ENCODE measurements around the gene POLG. TPM values are rescaled to one million over a fixed set of nuclear protein-coding genes. Genes with fewer than 3 reads are reported as not detected.

POLG gene
- total RNA-seq, 1 donor: 61.2 TPM

- TF ChIP-seq CTCF (IDR thresholded peaks at IDR 0.05; ENCODE audit: extremely low read depth, low read depth, low read length): no peak
These were observed 14.6 kb upstream of the POLG start for GRCh38 chr15:89349206-89349558.

DNA sequence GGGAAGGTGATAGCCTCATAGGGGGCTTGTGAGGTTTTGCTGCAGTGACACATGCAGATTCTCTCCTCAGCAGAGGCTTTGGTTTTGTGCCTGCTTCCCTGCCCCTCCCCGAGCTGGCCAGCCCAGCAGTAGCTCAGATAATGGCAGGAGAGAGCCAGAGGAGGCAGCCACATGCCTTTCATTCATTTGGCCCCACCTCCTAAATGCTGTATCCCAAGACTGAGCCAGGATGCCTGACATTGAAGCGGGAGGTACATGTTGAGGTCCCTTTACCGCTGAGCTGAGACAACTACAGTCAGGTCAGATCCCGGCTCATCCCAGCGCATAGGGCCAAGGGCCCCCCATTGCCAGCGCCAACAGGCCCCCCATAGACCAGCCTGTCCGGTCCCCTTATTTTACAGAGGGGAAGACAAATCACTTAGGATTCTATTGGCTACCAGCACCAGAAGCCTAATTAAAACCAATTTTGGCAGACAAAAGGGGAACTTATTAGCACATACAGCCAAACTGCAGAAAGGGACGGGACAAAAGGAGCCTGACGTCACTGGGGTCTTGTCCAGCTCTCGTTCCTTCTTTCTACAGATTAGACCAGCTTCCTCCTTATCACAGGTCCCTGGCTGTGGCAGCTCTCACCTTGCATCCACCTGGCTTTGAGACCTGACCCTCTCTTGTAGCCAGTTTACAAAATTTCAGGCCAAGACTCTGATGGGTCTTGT lies 12.1 kb upstream of the POLG start:
- DNase-seq (ENCODE audit: insufficient read length, low spot score, missing footprints): peak; percentile 68
- Histone ChIP-seq H4K20me1 (ENCODE audit: insufficient read depth, low read length) (peaks cover 4% of the 10 kb centered on the region), H3K4me1 (ENCODE audit: insufficient read depth, low read length) (no peaks in the 10 kb centered on the region), H3K27ac (ENCODE audit: low read depth, low read length) (no peak overlapping the region), H3K9me3 (ENCODE audit: low read depth, low read length) (no peaks in the 10 kb centered on the region), H3K79me2 (ENCODE audit: insufficient read depth, low read length) (no peaks in the 10 kb centered on the region), H3K36me3 (ENCODE audit: insufficient read depth, low read length) (no peaks in the 10 kb centered on the region), H3K4me3 (ENCODE audit: insufficient read depth, low read length) (no peak overlapping the region), H3K27me3 (ENCODE audit: insufficient read depth, low read length) (peaks cover 44% of the 10 kb centered on the region), H3K4me2 (ENCODE audit: insufficient read depth, low read length) (no peak overlapping the region), H2AFZ (ENCODE audit: low read length) (no peak overlapping the region)
- TF ChIP-seq CTCF (IDR thresholded peaks at IDR 0.05; ENCODE audit: extremely low read depth, low read depth, low read length): no peak

More at GRCh38 chr15:89349206-89349558, 14.6 kb upstream of the POLG start:
- Histone ChIP-seq H3K4me2 (ENCODE audit: insufficient read depth, low read length) (no peak overlapping the region), H3K4me3 (ENCODE audit: insufficient read depth, low read length) (no peak overlapping the region), H3K36me3 (ENCODE audit: insufficient read depth, low read length) (no peaks in the 10 kb centered on the region), H3K4me1 (ENCODE audit: insufficient read depth, low read length) (no peaks in the 10 kb centered on the region), H3K27me3 (ENCODE audit: insufficient read depth, low read length) (peaks cover 56% of the 10 kb centered on the region), H4K20me1 (ENCODE audit: insufficient read depth, low read length) (peaks cover 4% of the 10 kb centered on the region), H3K9me3 (ENCODE audit: low read depth, low read length) (no peaks in the 10 kb centered on the region), H3K27ac (ENCODE audit: low read depth, low read length) (no peak overlapping the region), H3K79me2 (ENCODE audit: insufficient read depth, low read length) (no peaks in the 10 kb centered on the region), H2AFZ (ENCODE audit: low read length) (no peak overlapping the region)
- DNase-seq (ENCODE audit: insufficient read length, low spot score, missing footprints): peak; percentile 39

DNA sequence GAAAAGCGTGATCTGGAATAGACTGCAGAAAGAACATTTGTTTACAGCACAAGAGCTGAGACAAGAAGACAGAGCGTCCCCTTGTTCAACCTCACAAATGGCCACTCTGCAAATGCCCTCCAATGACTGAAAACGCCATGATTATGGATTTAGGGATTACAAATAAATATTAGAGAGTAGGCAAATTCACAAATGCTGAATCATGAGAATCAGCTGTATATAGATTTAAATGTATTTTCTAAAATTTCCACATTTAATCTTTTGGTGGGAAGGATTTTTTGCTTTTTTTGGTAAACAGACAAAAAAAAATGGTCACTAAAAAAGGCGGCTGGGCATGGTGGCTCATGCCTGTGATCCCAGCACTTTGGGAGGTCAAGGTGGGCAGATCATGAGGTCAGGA lies 10.6 kb upstream of the POLG start:
- H3K27me3 ChIP-seq (ENCODE audit: insufficient read depth, low read length): peaks cover 53% of the 10 kb centered on the region

More for the DNA sequence above, 10.6 kb upstream of the POLG start:
- Histone ChIP-seq H3K9me3 (ENCODE audit: low read depth, low read length) (no peaks in the 10 kb centered on the region), H3K4me2 (ENCODE audit: insufficient read depth, low read length) (no peak overlapping the region), H3K4me3 (ENCODE audit: insufficient read depth, low read length) (no peak overlapping the region), H3K27ac (ENCODE audit: low read depth, low read length) (no peak overlapping the region), H4K20me1 (ENCODE audit: insufficient read depth, low read length) (peaks cover 4% of the 10 kb centered on the region), H3K79me2 (ENCODE audit: insufficient read depth, low read length) (no peaks in the 10 kb centered on the region), H3K36me3 (ENCODE audit: insufficient read depth, low read length) (no peaks in the 10 kb centered on the region), H3K4me1 (ENCODE audit: insufficient read depth, low read length) (no peaks in the 10 kb centered on the region), H2AFZ (ENCODE audit: low read length) (no peak overlapping the region)
- TF ChIP-seq CTCF (IDR thresholded peaks at IDR 0.05; ENCODE audit: extremely low read depth, low read depth, low read length): no peak
- DNase-seq (ENCODE audit: insufficient read length, low spot score, missing footprints): no peak
